GM04503 (cell line): ENCODE measurements around the gene RASGRF2.
"Not testable (repeated sequence)": the region's sequence is repeated elsewhere in the genome, so short reads cannot be mapped to it uniquely, and the experiment has no call there.

ENCODE experiments used
- DNase-seq: peaks from one replicate; pipeline ENCODE4 v3.0.0-alpha.2; 2012; ENCODE audit warnings: low read depth

RASGRF2 gene

DNA sequence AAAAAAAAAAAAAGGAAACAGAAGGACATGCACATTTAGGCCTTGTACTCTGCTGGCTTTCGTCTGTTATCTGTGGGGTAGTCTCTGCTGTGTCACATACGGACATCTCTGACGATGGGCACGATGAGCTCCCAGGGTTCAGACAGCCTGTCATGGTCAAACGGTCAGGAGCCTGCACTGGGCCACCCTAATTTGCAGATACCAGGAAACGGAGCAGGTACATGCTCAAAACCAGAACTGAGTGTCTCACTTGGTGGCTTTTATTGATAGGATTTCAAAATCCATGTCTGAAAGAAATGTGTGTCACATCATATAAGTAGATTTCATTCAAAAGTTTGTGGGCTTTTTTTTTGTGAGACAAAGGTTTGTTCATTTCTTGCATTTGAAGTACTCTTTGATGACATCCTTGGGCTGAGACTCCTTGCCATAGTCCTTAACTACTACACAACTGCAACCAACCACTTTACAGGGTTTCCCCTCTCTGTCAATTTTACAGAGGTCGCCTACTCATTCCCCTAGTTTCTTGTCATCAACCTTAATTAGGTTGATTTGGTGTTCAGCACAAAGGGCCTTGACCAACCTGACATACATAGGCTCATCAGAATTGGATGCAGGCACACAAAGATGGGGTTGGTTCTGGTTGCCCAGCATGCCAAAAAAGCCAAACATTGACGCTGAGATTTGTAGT, 281.9 kb downstream of the RASGRF2 start:
- no peak for DNase-seq

DNA sequence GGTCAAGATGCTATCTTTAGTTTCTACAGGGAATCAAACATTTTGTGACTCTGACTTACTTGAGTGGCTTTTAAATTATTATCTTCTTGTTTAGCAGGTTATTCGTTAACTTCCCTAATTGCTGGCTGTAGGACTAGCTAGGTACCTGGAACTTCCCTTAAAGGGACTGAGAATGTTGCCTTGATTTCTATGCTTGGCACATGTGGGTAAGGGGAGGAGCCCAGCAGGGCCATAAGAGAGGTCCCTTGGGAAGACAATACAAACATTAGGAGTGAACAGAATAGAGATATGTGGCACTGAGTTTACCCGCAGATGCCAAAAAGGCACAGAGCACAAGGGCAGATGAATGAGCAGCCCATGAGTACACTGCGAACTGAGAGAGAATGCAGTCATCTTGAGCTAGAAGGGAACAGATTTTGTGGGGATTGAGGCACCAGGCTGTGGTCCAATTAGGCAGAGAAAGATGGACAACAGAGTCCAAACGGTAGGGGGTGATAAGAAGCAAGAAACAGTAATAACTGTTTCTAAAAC, 282.8 kb downstream of the RASGRF2 start:
- DNase-seq: no peak

DNA sequence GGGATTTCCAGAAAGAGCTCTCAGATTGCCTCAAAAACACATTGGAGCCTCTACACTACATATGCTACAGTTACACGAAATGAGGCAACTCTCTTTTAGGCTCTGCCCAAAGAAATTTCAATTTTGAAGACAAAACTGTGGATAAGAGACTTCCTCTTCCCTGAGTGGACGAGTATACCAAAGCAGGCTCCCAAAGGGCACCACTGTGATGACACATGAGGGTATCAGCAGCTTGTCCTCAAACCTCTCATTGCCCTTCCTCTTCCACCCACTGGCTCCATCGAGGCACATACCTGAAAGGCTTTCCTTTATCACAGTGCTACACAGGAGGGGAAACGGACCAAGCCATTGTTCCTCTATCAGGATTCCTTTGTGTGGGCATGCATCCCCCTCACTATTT, 284.3 kb downstream of the RASGRF2 start:
- no peak for DNase-seq

DNA sequence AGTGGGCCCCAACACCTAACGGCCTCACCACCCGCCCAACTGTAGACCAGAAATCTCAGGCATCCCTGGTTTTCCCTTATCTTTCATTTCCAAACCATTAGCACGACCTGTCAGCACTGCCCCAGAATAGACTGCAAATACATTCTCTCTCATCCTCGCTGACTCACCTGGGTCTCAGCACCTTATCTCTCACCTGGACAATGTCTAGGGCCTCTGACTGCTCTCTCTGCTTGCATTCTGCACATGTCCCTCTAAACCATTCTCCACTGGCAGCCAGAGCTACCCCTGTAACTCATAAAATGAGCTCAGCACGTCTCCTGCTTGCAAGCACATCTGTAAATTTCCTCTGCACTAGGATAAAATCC, 285.7 kb downstream of the RASGRF2 start:
- no peak for DNase-seq

DNA sequence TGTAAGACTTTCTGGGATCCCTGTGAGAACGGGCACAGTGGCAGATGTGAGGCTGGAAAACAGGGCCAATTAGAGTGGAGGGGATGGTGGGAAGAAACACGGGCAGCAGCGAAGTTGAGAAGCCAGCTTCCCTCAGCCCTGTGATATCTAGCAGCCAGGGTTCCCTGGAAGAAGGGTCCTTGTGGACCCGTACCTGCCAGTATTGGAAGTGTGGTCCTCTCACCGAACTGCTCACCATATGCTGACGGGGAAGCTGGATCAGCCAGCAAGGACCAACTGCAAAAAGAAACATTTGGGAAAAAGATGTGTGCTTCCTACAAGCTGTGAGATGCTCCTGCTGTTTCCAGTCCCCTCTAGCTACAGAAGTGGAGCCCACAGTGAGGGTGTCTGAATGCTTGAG, 286.5 kb downstream of the RASGRF2 start:
- DNase-seq: no peak

- no peak for DNase-seq
These were observed 287.3 kb downstream of the RASGRF2 start for GRCh38 chr5:81247441-81247972.

GRCh38 chr5:81249240-81249639, 289.1 kb downstream of the RASGRF2 start:
- DNase-seq: no peak

DNA sequence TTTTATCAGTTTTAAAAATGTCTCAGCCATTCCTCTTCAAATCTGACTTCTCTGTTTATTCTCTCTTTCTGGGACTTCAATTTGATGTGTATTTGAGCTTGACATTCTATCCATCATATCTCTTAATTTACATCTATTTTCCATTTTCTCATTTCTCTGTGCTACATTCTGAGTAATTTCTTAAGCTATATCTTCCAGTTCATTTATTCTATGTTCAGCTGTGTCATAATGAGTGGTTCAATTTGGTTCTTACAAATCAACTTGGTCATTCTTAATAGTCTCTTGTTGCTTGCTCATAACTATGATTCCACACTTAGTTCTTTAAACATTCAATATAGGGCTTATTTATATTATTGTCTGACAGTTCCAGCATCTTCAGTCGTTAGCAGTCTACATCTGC, 289.8 kb downstream of the RASGRF2 start:
- DNase-seq: no peak

DNA sequence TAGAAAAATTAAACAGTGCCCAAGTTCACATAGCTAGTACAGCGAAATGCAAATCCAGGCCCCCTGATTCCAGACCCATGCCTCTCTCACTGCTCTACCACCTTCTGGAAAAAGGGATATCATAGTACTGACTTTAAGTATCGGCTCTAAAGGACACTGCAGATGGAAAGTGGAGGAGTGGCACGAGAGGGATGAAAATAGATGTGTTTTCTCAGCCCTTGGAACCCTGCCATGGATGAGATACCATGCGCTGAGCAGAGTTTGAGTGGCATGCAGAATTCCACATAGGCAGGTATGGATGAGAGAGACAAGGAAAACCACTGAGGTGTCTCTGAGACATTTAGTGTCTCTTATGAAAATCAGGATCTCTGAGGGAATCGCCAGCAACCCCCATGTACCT, 291.8 kb downstream of the RASGRF2 start:
- DNase-seq: no peak

DNA sequence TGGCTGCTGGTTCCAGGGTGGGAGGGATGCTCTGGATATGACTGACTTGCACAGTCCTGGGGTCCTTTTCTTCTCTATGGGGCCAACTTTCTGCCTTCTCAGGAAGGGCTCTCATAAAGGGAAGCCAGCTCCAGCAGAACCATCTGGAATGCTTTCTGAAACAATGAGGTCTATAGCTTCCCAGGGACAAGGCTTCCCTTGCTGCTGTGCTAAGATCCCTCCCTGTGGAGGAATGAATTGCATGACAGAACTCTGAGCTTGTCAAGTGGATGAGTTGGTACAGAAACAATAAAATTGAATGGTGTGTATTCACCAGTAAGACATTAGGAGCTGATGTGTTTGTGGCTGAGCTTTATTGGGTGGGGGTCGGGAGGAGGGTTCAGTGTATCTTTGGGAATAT, 292.7 kb downstream of the RASGRF2 start:
- DNase-seq: no peak

- DNase-seq: no peak
These were observed 293.7 kb downstream of the RASGRF2 start for GRCh38 chr5:81253875-81254274.

DNA sequence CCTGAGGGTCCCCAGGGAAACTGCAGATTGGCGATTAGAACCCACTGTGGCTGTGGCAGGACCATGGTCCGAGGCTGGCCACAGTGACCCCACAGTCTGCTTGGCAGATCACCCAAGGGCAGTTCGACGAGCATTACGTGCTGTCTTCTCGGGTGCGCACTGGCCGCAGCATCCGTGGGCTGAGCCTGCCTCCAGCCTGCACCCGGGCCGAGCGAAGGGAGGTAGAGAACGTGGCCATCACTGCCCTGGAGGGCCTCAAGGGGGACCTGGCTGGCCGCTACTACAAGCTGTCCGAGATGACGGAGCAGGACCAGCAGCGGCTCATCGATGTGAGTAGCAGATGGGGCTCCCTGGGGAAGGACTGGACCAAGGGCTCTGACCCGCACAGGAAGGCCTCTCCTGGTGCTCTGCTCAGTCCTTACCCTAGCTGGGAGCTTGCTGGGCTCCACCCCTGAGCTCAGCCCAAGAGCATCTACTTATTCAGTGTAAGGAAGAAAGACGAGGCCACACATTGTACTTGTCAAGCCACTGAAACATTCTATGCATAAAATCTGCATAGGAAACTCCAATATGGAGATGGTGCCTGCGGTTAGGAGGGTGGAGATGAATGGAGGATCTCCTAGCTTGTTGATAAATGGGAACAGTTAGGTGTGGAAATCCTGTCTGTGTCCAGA, 294.9 kb downstream of the RASGRF2 start:
- no peak for DNase-seq

DNA sequence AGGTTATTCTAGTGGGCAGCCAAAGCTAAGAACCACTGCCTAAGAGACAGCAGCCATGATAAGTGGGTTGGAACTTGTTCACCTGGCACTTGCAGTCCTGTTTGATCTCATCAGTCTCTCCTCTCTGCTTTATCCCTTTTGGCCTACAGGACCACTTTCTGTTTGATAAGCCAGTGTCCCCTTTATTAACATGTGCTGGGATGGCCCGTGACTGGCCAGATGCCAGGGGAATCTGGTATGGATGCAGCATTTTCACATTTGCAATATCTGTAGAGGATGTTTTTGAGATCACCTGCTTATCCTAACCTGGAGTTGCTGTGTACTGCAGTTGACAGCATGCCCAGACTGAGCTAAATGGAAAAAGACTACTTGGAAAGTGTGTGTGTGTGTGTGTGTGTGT, 296.6 kb downstream of the RASGRF2 start:
- DNase-seq: no peak

DNA sequence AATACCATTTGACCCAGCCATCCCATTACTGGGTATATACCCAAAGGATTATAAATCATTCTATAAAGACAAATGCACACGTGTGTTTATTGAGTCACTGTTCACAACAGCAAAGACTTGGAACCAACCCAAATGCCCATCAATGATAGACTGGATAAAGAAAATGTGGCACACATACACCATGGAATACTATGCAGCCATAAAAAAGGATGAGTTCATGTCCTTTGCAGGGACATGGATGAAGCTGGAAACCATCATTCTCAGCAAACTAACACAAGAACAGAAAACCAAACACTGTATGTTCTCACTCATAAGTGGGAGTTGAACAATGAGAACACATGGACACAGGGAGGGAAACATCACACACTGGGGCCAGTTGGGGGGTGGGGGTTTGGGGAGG, 302.6 kb downstream of the RASGRF2 start:
- not testable (repeated sequence) for DNase-seq

GRCh38 chr5:81265101-81265500, 304.9 kb downstream of the RASGRF2 start:
- no peak for DNase-seq

- peak; percentile 75 for DNase-seq
These were observed 308.5 kb downstream of the RASGRF2 start for GRCh38 chr5:81268521-81269196.

DNA sequence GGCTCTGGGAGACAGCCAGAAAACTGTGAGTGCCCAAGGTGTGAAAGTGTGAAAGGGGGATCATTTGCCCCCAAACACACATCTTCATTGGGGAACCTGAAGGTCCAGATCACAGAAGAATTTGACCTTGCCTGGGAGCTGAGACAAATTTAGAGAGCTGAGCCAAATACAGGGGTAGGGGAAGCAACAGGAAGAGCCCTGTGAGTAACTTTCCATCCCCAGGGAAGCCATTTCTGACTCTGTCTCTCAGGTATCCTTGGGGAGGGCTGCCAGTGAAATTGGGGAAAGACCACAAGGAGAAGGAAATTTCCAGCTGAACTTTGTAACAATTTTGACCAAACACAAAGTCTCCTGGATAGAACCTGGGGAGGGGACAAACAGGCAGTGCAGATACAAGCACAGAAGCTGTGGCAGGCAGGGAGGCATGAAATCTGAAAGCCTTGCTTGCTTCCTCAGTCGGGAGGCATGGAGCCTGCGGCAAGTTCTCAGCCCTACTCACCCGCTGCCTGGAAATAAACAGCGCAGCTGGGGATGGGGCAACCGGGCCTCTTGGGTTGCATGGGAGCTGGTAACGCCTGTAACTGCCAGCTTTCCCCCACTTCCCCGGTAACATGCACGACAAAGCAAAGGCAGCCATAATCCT, 309.7 kb downstream of the RASGRF2 start:
- no peak for DNase-seq

GRCh38 chr5:81270394-81271027, 310.3 kb downstream of the RASGRF2 start:
- not testable (repeated sequence) for DNase-seq
